WTC11 (cell line): ENCODE measurements around the gene RGS7. TPM values are rescaled to one million over a fixed set of nuclear protein-coding genes. Genes with fewer than 3 reads are reported as not detected.

Experiments
- ATAC-seq: fragments of 200-7000 bp; cut with Tn5 transposase; 2 replicates; pipeline ENCODE4 v1.10.0; 2021; ENCODE audit warnings: mild to moderate bottlenecking, moderate library complexity
- CTCF ChIA-PET: fragments of 300-600 bp; sonication (Branson Sonifier 250); formaldehyde crosslinking; loops from one replicate; lab custom pipeline; 2021; ENCODE audit warnings: antibody characterized with exemption; lab: Charles Lee
- POLR2A ChIA-PET: fragments of 350-600 bp; sonication (Branson Sonifier 250); formaldehyde crosslinking; loops from one replicate; lab custom pipeline; 2021; ENCODE audit warnings: antibody characterized with exemption; lab: Charles Lee
- DNase-seq: peaks from one replicate; pipeline ENCODE4 v3.0.0; 2021; ENCODE audit warnings: low spot score
- H3K27ac Mint-ChIP-seq: 2 replicates; pipeline ENCODE4 v1.8.0; 2021; ENCODE audit warnings: mixed read lengths
- H3K27me3 Mint-ChIP-seq: 2 replicates; pipeline ENCODE4 v1.8.0; 2021; ENCODE audit warnings: low read depth, mild to moderate bottlenecking, moderate library complexity, mixed read lengths
- H3K36me3 Mint-ChIP-seq: 2 replicates; pipeline ENCODE4 v1.8.0; 2021; ENCODE audit warnings: mixed read lengths
- H3K4me1 Mint-ChIP-seq: 2 replicates; pipeline ENCODE4 v1.8.0; 2022; ENCODE audit warnings: mixed read lengths
- H3K4me3 Mint-ChIP-seq: 2 replicates; pipeline ENCODE4 v1.8.0; 2021; ENCODE audit warnings: mild to moderate bottlenecking, moderate library complexity, mixed read lengths
- H3K9me3 Mint-ChIP-seq: 2 replicates; pipeline ENCODE4 v1.8.0; 2021; ENCODE audit warnings: mixed read lengths
- ARID4B ChIP-seq: sonication (generic); formaldehyde crosslinking; IDR thresholded peaks from 2 replicates; pipeline ENCODE4 v1.8.0; 2023; ENCODE audit warnings: missing genetic modification reagents, mild to moderate bottlenecking, borderline replicate concordance
- ATF2 ChIP-seq: sonication (generic); formaldehyde crosslinking; IDR thresholded peaks from 2 replicates; pipeline ENCODE4 v1.8.1; 2022; ENCODE audit warnings: low read depth, missing genetic modification reagents, borderline replicate concordance
- ERG ChIP-seq: fragments of 250-450 bp; sonication (Bioruptor Pico); IDR thresholded peaks from 2 replicates; pipeline ENCODE4 v1.8.0; 2021; ENCODE audit warnings: mild to moderate bottlenecking
- ESRRA ChIP-seq: sonication (generic); formaldehyde crosslinking; IDR thresholded peaks from 2 replicates; pipeline ENCODE4 v1.8.1; 2022; ENCODE audit warnings: mild to moderate bottlenecking, missing genetic modification reagents, borderline replicate concordance
- ETV6 ChIP-seq: sonication (generic); formaldehyde crosslinking; IDR thresholded peaks from 2 replicates; pipeline ENCODE4 v1.8.1; 2022; ENCODE audit warnings: mild to moderate bottlenecking, missing genetic modification reagents
- NFYB ChIP-seq: sonication (generic); formaldehyde crosslinking; conservative IDR thresholded peaks from 2 replicates; pipeline ENCODE4 v1.8.0; 2022; ENCODE audit warnings: low read depth, missing genetic modification reagents
- NR1H2 ChIP-seq: sonication (generic); formaldehyde crosslinking; IDR thresholded peaks from 2 replicates; pipeline ENCODE4 v1.9.0; 2021; ENCODE audit warnings: mild to moderate bottlenecking, moderate library complexity, missing genetic modification reagents
- NR2C2 ChIP-seq: sonication (generic); formaldehyde crosslinking; IDR thresholded peaks from 2 replicates; pipeline ENCODE4 v1.8.0; 2022; ENCODE audit warnings: mild to moderate bottlenecking, missing genetic modification reagents
- OVOL2 ChIP-seq: fragments of 250-450 bp; sonication (Bioruptor Pico); IDR thresholded peaks from 2 replicates; pipeline ENCODE4 v1.9.0; 2021; ENCODE audit warnings: mild to moderate bottlenecking, borderline replicate concordance
- SMAD3 ChIP-seq: sonication (generic); formaldehyde crosslinking; IDR thresholded peaks from 2 replicates; pipeline ENCODE4 v1.8.0; 2022; ENCODE audit warnings: missing genetic modification reagents, mild to moderate bottlenecking, borderline replicate concordance
- SP1 ChIP-seq: sonication (generic); formaldehyde crosslinking; conservative IDR thresholded peaks from 2 replicates; pipeline ENCODE4 v1.8.1; 2022; ENCODE audit warnings: missing genetic modification reagents
- STAT6 ChIP-seq: sonication (generic); formaldehyde crosslinking; conservative IDR thresholded peaks from 2 replicates; pipeline ENCODE4 v1.8.1; 2023; ENCODE audit warnings: mild to moderate bottlenecking, low read depth, missing genetic modification reagents, moderate library complexity
- TEAD1 ChIP-seq: sonication (generic); formaldehyde crosslinking; IDR thresholded peaks from 2 replicates; pipeline ENCODE4 v1.8.0; 2022; ENCODE audit warnings: mild to moderate bottlenecking, missing genetic modification reagents
- TP53 ChIP-seq: sonication (generic); formaldehyde crosslinking; IDR thresholded peaks from 2 replicates; pipeline ENCODE4 v1.8.1; 2023; ENCODE audit warnings: mild to moderate bottlenecking, missing genetic modification reagents
- USF1 ChIP-seq: sonication (generic); formaldehyde crosslinking; IDR thresholded peaks from 2 replicates; pipeline ENCODE4 v1.8.0; 2022; ENCODE audit warnings: mild to moderate bottlenecking, missing genetic modification reagents
- ZBTB21 ChIP-seq: sonication (generic); formaldehyde crosslinking; IDR thresholded peaks from 2 replicates; pipeline ENCODE4 v1.8.1; 2023; ENCODE audit warnings: mild to moderate bottlenecking, missing genetic modification reagents, borderline replicate concordance
- ZNF416 ChIP-seq: fragments of 250-450 bp; sonication (Bioruptor Pico); IDR thresholded peaks from 2 replicates; pipeline ENCODE4 v1.9.0; 2021; ENCODE audit warnings: mild to moderate bottlenecking, inconsistent platforms
- ZSCAN18 ChIP-seq: fragments of 250-450 bp; sonication (Bioruptor Pico); IDR thresholded peaks from 2 replicates; pipeline ENCODE4 v2.1.2; 2022; ENCODE audit warnings: mild to moderate bottlenecking, moderate library complexity
- total RNA-seq: library from RNA; stranded (reverse); gene quantifications from 3 replicates; pipeline ENCODE4 v1.2.3, GENCODE V29; 2021
- TF ChIP-seq, protein P1 (sequence below): fragments of 250-450 bp; sonication (Bioruptor Pico); IDR thresholded peaks from 2 replicates; pipeline ENCODE4 v1.9.0; 2021; ENCODE audit warnings: mild to moderate bottlenecking
- TF ChIP-seq, protein P2 (sequence below): sonication (generic); formaldehyde crosslinking; IDR thresholded peaks from 2 replicates; pipeline ENCODE4 v1.8.1; 2023; ENCODE audit warnings: mild to moderate bottlenecking, missing genetic modification reagents, moderate library complexity
- TF ChIP-seq, protein P3 (sequence below): sonication (generic); formaldehyde crosslinking; IDR thresholded peaks from 2 replicates; pipeline ENCODE4 v1.8.1; 2022; ENCODE audit warnings: low read depth, mild to moderate bottlenecking, moderate library complexity, missing genetic modification reagents, borderline replicate concordance

Gene RGS7
- total RNA-seq, 1 experiment from 2014 or later, result 1.2 TPM

DNA sequence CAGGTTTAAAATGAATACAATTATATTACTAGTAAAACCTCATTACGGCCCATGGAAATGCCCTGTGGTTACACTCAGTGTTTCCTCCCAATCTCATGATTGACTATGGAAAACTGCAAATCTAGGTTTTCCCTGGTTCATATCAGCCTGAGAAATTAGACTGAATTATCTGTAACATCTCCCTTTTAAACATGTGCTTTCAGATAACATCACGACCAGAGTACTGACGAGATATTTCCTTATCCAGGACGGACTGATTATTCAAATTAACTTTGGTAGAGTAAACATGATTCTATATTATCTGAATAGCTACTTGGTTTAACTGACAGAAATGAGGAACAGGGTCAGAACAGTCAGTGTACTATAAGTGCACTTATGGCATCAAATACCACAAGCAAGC, 82.3 kb downstream of the RGS7 start:
- ChIA-PET CTCF (no interaction called here), POLR2A (no interaction called here)
- Mint-ChIP-seq H3K4me1 (peaks cover 5% of the 10 kb centered on the region), H3K36me3 (peaks cover 23% of the 10 kb centered on the region), H3K27me3 (no peaks in the 10 kb centered on the region), H3K9me3 (peaks cover 37% of the 10 kb centered on the region), H3K4me3 (no peak overlapping the region), H3K27ac (no peak overlapping the region)
- TF ChIP-seq NR1H2 (CRISPR knock-in tag) (no peak), ZNF416 (CRISPR knock-in tag) (no peak), ARID4B (CRISPR knock-in tag) (no peak)
- TF ChIP-seq, protein P1, sequence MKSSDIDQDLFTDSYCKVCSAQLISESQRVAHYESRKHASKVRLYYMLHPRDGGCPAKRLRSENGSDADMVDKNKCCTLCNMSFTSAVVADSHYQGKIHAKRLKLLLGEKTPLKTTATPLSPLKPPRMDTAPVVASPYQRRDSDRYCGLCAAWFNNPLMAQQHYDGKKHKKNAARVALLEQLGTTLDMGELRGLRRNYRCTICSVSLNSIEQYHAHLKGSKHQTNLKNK (CRISPR knock-in tag), result no peak
- no peak for ATAC-seq
- no peak for DNase-seq

GRCh38 chr1:241272828-241273227, 84.2 kb downstream of the RGS7 start:
- no peak overlapping the region for H3K4me3 Mint-ChIP-seq
- H3K27ac Mint-ChIP-seq, result no peak overlapping the region
- CTCF ChIA-PET, result no interaction called here
- H3K4me1 Mint-ChIP-seq, result peaks cover 8% of the 10 kb centered on the region
- peaks cover 31% of the 10 kb centered on the region for H3K9me3 Mint-ChIP-seq
- no peak for ATAC-seq
- no peaks in the 10 kb centered on the region for H3K27me3 Mint-ChIP-seq
- peaks cover 23% of the 10 kb centered on the region for H3K36me3 Mint-ChIP-seq
- POLR2A ChIA-PET, result interaction anchor here (0.6 kb wide), 1 partner anchor 17 kb away, joined by 3 read pairs; no protein-coding TSS in a partner anchor
- no peak for DNase-seq
- TF ChIP-seq SMAD3 (CRISPR knock-in tag), result no peak
- TF ChIP-seq, protein P2, sequence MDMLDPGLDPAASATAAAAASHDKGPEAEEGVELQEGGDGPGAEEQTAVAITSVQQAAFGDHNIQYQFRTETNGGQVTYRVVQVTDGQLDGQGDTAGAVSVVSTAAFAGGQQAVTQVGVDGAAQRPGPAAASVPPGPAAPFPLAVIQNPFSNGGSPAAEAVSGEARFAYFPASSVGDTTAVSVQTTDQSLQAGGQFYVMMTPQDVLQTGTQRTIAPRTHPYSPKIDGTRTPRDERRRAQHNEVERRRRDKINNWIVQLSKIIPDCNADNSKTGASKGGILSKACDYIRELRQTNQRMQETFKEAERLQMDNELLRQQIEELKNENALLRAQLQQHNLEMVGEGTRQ (CRISPR knock-in tag), result no peak
- TF ChIP-seq NR2C2, result no peak
- TF ChIP-seq SP1 (CRISPR knock-in tag), result no peak
- TF ChIP-seq ZSCAN18, result no peak
- no peak for TF ChIP-seq TEAD1
- TF ChIP-seq, protein P3, sequence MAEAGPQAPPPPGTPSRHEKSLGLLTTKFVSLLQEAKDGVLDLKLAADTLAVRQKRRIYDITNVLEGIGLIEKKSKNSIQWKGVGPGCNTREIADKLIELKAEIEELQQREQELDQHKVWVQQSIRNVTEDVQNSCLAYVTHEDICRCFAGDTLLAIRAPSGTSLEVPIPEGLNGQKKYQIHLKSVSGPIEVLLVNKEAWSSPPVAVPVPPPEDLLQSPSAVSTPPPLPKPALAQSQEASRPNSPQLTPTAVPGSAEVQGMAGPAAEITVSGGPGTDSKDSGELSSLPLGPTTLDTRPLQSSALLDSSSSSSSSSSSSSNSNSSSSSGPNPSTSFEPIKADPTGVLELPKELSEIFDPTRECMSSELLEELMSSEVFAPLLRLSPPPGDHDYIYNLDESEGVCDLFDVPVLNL (CRISPR knock-in tag), result no peak
- no peak for TF ChIP-seq ERG
- TF ChIP-seq ETV6 (CRISPR knock-in tag), result no peak
- no peak for TF ChIP-seq USF1 (CRISPR knock-in tag)
- no peak for TF ChIP-seq ATF2 (CRISPR knock-in tag)
- no peak for TF ChIP-seq ZBTB21
- no peak for TF ChIP-seq NFYB (CRISPR knock-in tag)
- TF ChIP-seq OVOL2 (CRISPR knock-in tag), result no peak
- no peak for TF ChIP-seq ESRRA (CRISPR knock-in tag)
- TF ChIP-seq TP53 (CRISPR knock-in tag), result no peak
- TF ChIP-seq STAT6 (CRISPR knock-in tag), result no peak
